ENCODE results near the gene MCM9. TPM values are rescaled to one million over a fixed set of nuclear protein-coding genes. Genes with fewer than 3 reads are reported as not detected.

Gene MCM9
- total RNA-seq, 1 experiment from 2014 or later = 18.6 TPM

GRCh38 chr6:118875672-118876071 is 59.3 kb downstream of the MCM9 start:
- no peaks in the 10 kb centered on the region for H3K9me3 Mint-ChIP-seq
- no peaks in the 10 kb centered on the region for H3K27me3 Mint-ChIP-seq (ENCODE audit: low read depth)
- no peak overlapping the region for H3K23ac ChIP-seq (ENCODE audit: insufficient read length, low read depth, low read length)
- H3K56ac ChIP-seq (ENCODE audit: insufficient read length, low read depth, low read length) = no peak overlapping the region
- WGBS (ENCODE audit: extremely low coverage, insufficient read length, low lambda C conversion rate) = no CpG with 5 or more reads among the region's 2 CpGs
- no peaks in the 10 kb centered on the region for H4K20me1 ChIP-seq (ENCODE audit: control insufficient read depth, insufficient read depth, insufficient read length)
- H4K91ac ChIP-seq (ENCODE audit: insufficient read length, low read depth, low read length) = no peak overlapping the region
- H3K4ac ChIP-seq (ENCODE audit: low read depth, low read length) = no peak overlapping the region
- no peak for TF ChIP-seq CTCF (conservative IDR thresholded peaks at IDR 0.05)
- no peak overlapping the region for H2BK5ac ChIP-seq (ENCODE audit: insufficient read length, low read length)
- H3K79me2 ChIP-seq (ENCODE audit: insufficient read depth, low read length) = no peaks in the 10 kb centered on the region
- H3K14ac ChIP-seq (ENCODE audit: insufficient read depth, low read length) = no peak overlapping the region
- H2BK15ac ChIP-seq (ENCODE audit: low read depth, low read length) = no peak overlapping the region
- H3K9ac ChIP-seq (ENCODE audit: extremely low read depth, insufficient read length, low read length) = no peak overlapping the region
- H2BK20ac ChIP-seq (ENCODE audit: low read depth, low read length, poor library complexity, severe bottlenecking) = no peak overlapping the region
- peaks cover 4 to 7% of the 10 kb centered on the region in 2 experiments for H3K4me1 Mint-ChIP-seq
- H3K4me1 ChIP-seq (ENCODE audit: insufficient read depth, low read length) = no peaks in the 10 kb centered on the region
- H2BK120ac ChIP-seq (ENCODE audit: low read depth, low read length, poor library complexity, severe bottlenecking) = no peak overlapping the region
- no peak overlapping the region for H3K18ac ChIP-seq (ENCODE audit: insufficient read length, low read depth, low read length)
- H3K4me3 Mint-ChIP-seq = no peak overlapping the region
- H3K9me3 ChIP-seq (ENCODE audit: control insufficient read depth, low read depth, low read length) = no peaks in the 10 kb centered on the region
- no peak overlapping the region for H3T11ph ChIP-seq (ENCODE audit: low read length)
- H3K36me3 Mint-ChIP-seq (ENCODE audit: insufficient read depth in 1 of 3, low read depth in 3 of 3) = no peaks in the 10 kb centered on the region; a peak in 2 of 7 replicates
- no peak overlapping the region for H4K8ac ChIP-seq (replicated peaks; ENCODE audit: insufficient read length, low read depth, low read length)
- no peak for DNase-seq
- H3K27ac ChIP-seq (ENCODE audit: insufficient read length, low read depth, low read length) = no peak overlapping the region
- H2AK5ac ChIP-seq (ENCODE audit: insufficient read length, low read length) = no peak overlapping the region
- no peak overlapping the region for H4K5ac ChIP-seq (ENCODE audit: insufficient read length, low read depth, low read length)
- H3K27ac Mint-ChIP-seq = no peak overlapping the region
- H3K23me2 ChIP-seq (ENCODE audit: insufficient read length, low read depth, low read length, poor library complexity, severe bottlenecking) = no peaks in the 10 kb centered on the region
- no peaks in the 10 kb centered on the region for H3K27me3 ChIP-seq (ENCODE audit: insufficient read depth, low read length)
- no peak overlapping the region for H2BK12ac ChIP-seq (ENCODE audit: insufficient read length, low read depth, low read length)
- no peaks in the 10 kb centered on the region for H3K79me1 ChIP-seq (ENCODE audit: insufficient read depth, low read depth, low read length, poor library complexity, severe bottlenecking)
- H3K4me2 ChIP-seq (ENCODE audit: insufficient read depth, insufficient read length, low read length) = no peak overlapping the region
- no peak overlapping the region for H2AFZ ChIP-seq (ENCODE audit: low read length)

Measured in H9 (cell line).